ENCODE measurements around the gene PTPN23. TPM values are rescaled to one million over a fixed set of nuclear protein-coding genes. Genes with fewer than 3 reads are reported as not detected.

PTPN23 gene
- total and polyA plus RNA-seq, 2 of the 8 experiments (the other 6 are each of a cell fraction or from before 2014, with no cell fraction given) = 2.9 to 46.7 TPM

- Histone ChIP-seq H4K8ac (ENCODE audit: extremely low read depth, insufficient read depth, low read length) (no peak overlapping the region), H2BK15ac (ENCODE audit: low read length) (no peak overlapping the region), H3K14ac (ENCODE audit: insufficient read length) (no peak overlapping the region), H3K23ac (ENCODE audit: insufficient read length) (no peak overlapping the region), H4K20me1 (replicated peaks in 1 of 2; ENCODE audit: control insufficient read depth in 1 of 2, insufficient read depth in 2 of 2, low read length in 2 of 2) (peaks cover 0 to 26% of the 10 kb centered on the region in 2 experiments), H3K9ac (replicated peaks in 1 of 4; ENCODE audit: extremely low read depth in 1 of 4, low read depth in 3 of 4, low read length in 3 of 4) (no peak overlapping the region), H2BK20ac (ENCODE audit: low read length) (no peak overlapping the region), H3K4ac (replicated peaks; ENCODE audit: insufficient read length, low read depth, low read length) (no peak overlapping the region), H2AK5ac (ENCODE audit: low read depth, low read length) (no peak overlapping the region), H3K18ac (ENCODE audit: extremely low read depth, low read length) (no peak overlapping the region), H3K27me3 (replicated peaks in 1 of 4; ENCODE audit: control insufficient read depth in 3 of 4, extremely low read depth in 1 of 4, insufficient read depth in 3 of 4, low read length in 3 of 4) (no peaks in the 10 kb centered on the region), H3K79me1 (ENCODE audit: low read depth, low read length) (no peaks in the 10 kb centered on the region), H3K4me1 (replicated peaks in 1 of 4; ENCODE audit: control insufficient read depth in 3 of 4, insufficient read depth in 4 of 4, low read length in 3 of 4) (peaks cover 0 to 2% (median 0%) of the 10 kb centered on the region in 4 experiments; a peak in 2 of 7 replicates), H4K5ac (ENCODE audit: insufficient read length, low read depth, low read length) (no peak overlapping the region), H3K36me3 (ENCODE audit: control insufficient read depth in 2 of 4, insufficient read depth in 4 of 4, low read length in 3 of 4) (peaks cover 23 to 65% (median 36%) of the 10 kb centered on the region in 4 experiments), H3K23me2 (ENCODE audit: low read depth, low read length) (no peaks in the 10 kb centered on the region), H4K91ac (replicated peaks; ENCODE audit: insufficient read length, low read length) (no peak overlapping the region), H2BK12ac (ENCODE audit: low read depth, low read length) (no peak overlapping the region), H2BK120ac (replicated peaks; ENCODE audit: low read depth, low read length) (no peak overlapping the region), H3K79me2 (ENCODE audit: control insufficient read depth in 1 of 2, insufficient read depth in 2 of 2, low read length in 2 of 2) (no peaks in the 10 kb centered on the region), H3K9me3 (ENCODE audit: insufficient read depth in 2 of 2, low read depth in 1 of 2, low read length in 1 of 2) (peaks cover 0 to 7% of the 10 kb centered on the region in 2 experiments; a peak in 1 of 4 replicates), H3K56ac (replicated peaks; ENCODE audit: insufficient read length, low read depth, low read length) (no peak overlapping the region), H3K27ac (ENCODE audit: low read depth, low read length) (no peak overlapping the region), H2AFZ (ENCODE audit: low read length) (no peak overlapping the region), H3K4me3 (ENCODE audit: extremely low read depth in 1 of 4, insufficient read depth in 2 of 4, low read depth in 3 of 4, low read length in 4 of 4) (no peak overlapping the region), H3K4me2 (ENCODE audit: insufficient read depth in 1 of 2, low read depth in 2 of 2, low read length in 2 of 2) (no peak overlapping the region), H2BK5ac (ENCODE audit: low read depth, low read length) (no peak overlapping the region; the same call in 1 of the 2 replicates)
- DNase-seq (ENCODE audit: low read depth in 1 of 2, low spot score in 2 of 2) = no peak
- ChIA-PET POLR2A (ENCODE audit: partially characterized antibody) (interaction anchor here (1.1 to 1.6 kb wide), 3 partner anchors 11 to 59 kb away, joined by 4 to 8 read pairs (median 7); partner anchors contain the start of genes PTPN23 and SCAP), CTCF (ENCODE audit: partially characterized antibody) (interaction anchor here (0.7 to 2.1 kb wide), 6 partner anchors 9 to 105 kb away, joined by 3 to 10 read pairs (median 3); partner anchors contain the start of gene ELP6)
- FAIRE-seq = no peak
- WGBS, 2 experiments (ENCODE audit: extremely low coverage in 1 of 2, insufficient coverage in 1 of 2, insufficient read length in 1 of 2, insufficient replicate concordance in 2 of 2, low coverage in 1 of 2, low lambda C conversion rate in 2 of 2, missing lambda C conversion rate in 1 of 2) = 90% methylated on average over 9 of the region's 9 CpGs; no CpG with 5 or more reads in 1 of the 2 experiments
- TF ChIP-seq RXRA (IDR thresholded peaks at IDR 0.05; ENCODE audit: insufficient read depth, low read depth, low read length) = no peak
- TF ChIP-seq CTCF (IDR thresholded peaks at IDR 0.05; ENCODE audit: control extremely low read depth in 1 of 3, insufficient read depth in 1 of 3, low read depth in 1 of 3, low read length in 3 of 3) = 0 out of 4 replicates have a peak, but pooled peaks of 1 of the 3 experiments have one; percentile 6
- 0 out of 3 replicates have a peak, but pooled peaks of 1 of the 2 experiments have one; percentile 37 for TF ChIP-seq POLR2A (IDR thresholded peaks at IDR 0.05; ENCODE audit: control extremely low read depth in 1 of 2, low read depth in 2 of 2, low read length in 2 of 2)
- TF ChIP-seq RFX5 (IDR thresholded peaks at IDR 0.05; ENCODE audit: borderline replicate concordance, low read depth, low read length) = no peak
Observed at GRCh38 chr3:47416041-47416440, 35.2 kb downstream of the PTPN23 start.
